HCT116 (cell line): Measurements from ENCODE around the gene SGMS1. TPM values are rescaled to one million over a fixed set of nuclear protein-coding genes. Genes with fewer than 3 reads are reported as not detected.

Source experiments
- ATAC-seq: fragments of 200-7000 bp; cut with Tn5 transposase; 2 replicates; pipeline ENCODE4 v1.9.1; 2020; ENCODE audit warnings: mild to moderate bottlenecking, moderate library complexity
- BruUV-seq: library from RNA; stranded (reverse); fragments of 400-500 nt; replicated peaks from 2 replicates; lab custom pipeline; 2021; lab: Mats Ljungman, UMichigan
- CTCF ChIA-PET: fragments of 300-600 bp; sonication (Branson Sonifier 250); formaldehyde crosslinking; loops from one replicate; lab custom pipeline; 2021; ENCODE audit warnings: antibody characterized with exemption; lab: Charles Lee
- POLR2A ChIA-PET: fragments of 300-600, 350-600 bp; sonication (Branson Sonifier 250); formaldehyde crosslinking; loops from one replicate; lab custom pipeline; 2021; ENCODE audit warnings: antibody characterized with exemption; lab: Charles Lee
- RAD21 ChIA-PET, 2 experiments: fragments of 300-600 bp; sonication (Branson Sonifier 250); formaldehyde crosslinking; loops; one replicate each; lab custom pipeline; 2023; ENCODE audit warnings: low total read pairs in 2 of 2; ENCODE audit not compliant: uncharacterized antibody in 2 of 2, unreplicated experiment in 2 of 2, low non-redundant PET in 1 of 2; lab: Charles Lee
- DNase-seq: peaks from one replicate; pipeline ENCODE4 v3.0.0-alpha.2; 2010; ENCODE audit warnings: low read depth, low spot score
- H2AFZ ChIP-seq: fragments of 200-600 bp; shearing (Covaris generic), sonication (generic); 2 replicates; pipeline ENCODE4 v1.6.1; 2017; ENCODE audit warnings: low read depth, mixed run types, mixed read lengths, antibody characterized with exemption, low read length; ENCODE audit not compliant: poor library complexity, severe bottlenecking
- H3K27ac ChIP-seq: 2 replicates; pipeline ENCODE4 v1.5.1; 2012; ENCODE audit warnings: low read depth, low read length
- H3K27me3 ChIP-seq: fragments of 200-600 bp; sonication (generic); 2 replicates; pipeline ENCODE4 v1.6.1; 2016; ENCODE audit warnings: mixed run types, low read length, mixed read lengths; ENCODE audit not compliant: insufficient read depth
- H3K36me3 ChIP-seq, 2 experiments: fragments of 200-500 bp in 1 of 2; fragments of 200-600 bp in 1 of 2; sonication (Bioruptor generic) in 1 of 2; sonication (generic) in 1 of 2; 2 replicates each; pipeline versions ENCODE4 v1.5.1 to v1.6.1; 2014 to 2016; ENCODE audit warnings: low read length in 2 of 2, inconsistent platforms in 1 of 2, mixed read lengths in 1 of 2, mixed run types in 1 of 2; ENCODE audit not compliant: insufficient read depth in 2 of 2, control insufficient read depth in 1 of 2
- H3K4me1 ChIP-seq, 2 experiments: fragments of 200-600 bp in 1 of 2; sonication (generic) in 1 of 2; 2 replicates each; pipeline versions ENCODE4 v1.5.1 to v1.6.1; 2012 to 2017; ENCODE audit warnings: low read length in 2 of 2, inconsistent platforms in 1 of 2, mild to moderate bottlenecking in 1 of 2, mixed read lengths in 1 of 2, mixed run types in 1 of 2, moderate library complexity in 1 of 2; ENCODE audit not compliant: insufficient read depth in 2 of 2, control insufficient read depth in 1 of 2
- H3K4me2 ChIP-seq: fragments of 200-600 bp; sonication (generic); 2 replicates; pipeline ENCODE4 v1.6.1; 2017; ENCODE audit warnings: mixed run types, low read length, mixed read lengths
- H3K4me3 ChIP-seq, 2 experiments: fragments of 200-600 bp in 1 of 2; sonication (generic) in 1 of 2; replicated peaks in 1 of 2; 2 replicates each; pipeline ENCODE4 v1.5.1; 2011 to 2016; ENCODE audit warnings: low read length in 2 of 2, control low read depth in 1 of 2, low read depth in 1 of 2, mild to moderate bottlenecking in 1 of 2, mixed read lengths in 1 of 2, mixed run types in 1 of 2
- H3K79me2 ChIP-seq: fragments of 200-600 bp; sonication (generic); 2 replicates; pipeline ENCODE4 v1.6.1; 2017; ENCODE audit warnings: mild to moderate bottlenecking, mixed run types, low read length, moderate library complexity, mixed read lengths; ENCODE audit not compliant: insufficient read depth
- H3K9ac ChIP-seq: fragments of 200-600 bp; sonication (generic); 2 replicates; pipeline ENCODE4 v1.6.1; 2016; ENCODE audit warnings: low read length, mixed read lengths
- H3K9me2 ChIP-seq: fragments of 200-600 bp; sonication (generic), shearing (Covaris generic); 2 replicates; pipeline ENCODE4 v1.6.1; 2017; ENCODE audit warnings: mixed run types, mild to moderate bottlenecking, moderate library complexity; ENCODE audit not compliant: insufficient read depth
- H3K9me3 ChIP-seq, 2 experiments: fragments of 200-500 bp in 1 of 2; fragments of 200-600 bp in 1 of 2; sonication (Bioruptor generic) in 1 of 2; sonication (generic) in 1 of 2; 2 replicates each; pipeline ENCODE4 v1.6.1; 2014 to 2017; ENCODE audit warnings: low read length in 2 of 2, mixed read lengths in 2 of 2, inconsistent platforms in 1 of 2, low read depth in 1 of 2, mild to moderate bottlenecking in 1 of 2, mixed run types in 1 of 2, moderate library complexity in 1 of 2; ENCODE audit not compliant: control insufficient read depth in 1 of 2, insufficient read depth in 1 of 2
- H4K20me1 ChIP-seq: fragments of 200-600 bp; sonication (generic), shearing (Covaris generic); 2 replicates; pipeline ENCODE4 v1.6.1; 2017; ENCODE audit warnings: mixed run types, mild to moderate bottlenecking, moderate library complexity; ENCODE audit not compliant: insufficient read depth
- CTCF ChIP-seq, 3 experiments: fragments of 200-600 bp in 1 of 3; sonication (generic) in 1 of 3; IDR thresholded peaks in 2 of 3; conservative IDR thresholded peaks in 1 of 3; 2 replicates each; pipeline ENCODE4 v1.5.1; 2012 to 2017; ENCODE audit warnings: low read depth in 2 of 3, low read length in 2 of 3, antibody characterized with exemption in 1 of 3, borderline replicate concordance in 1 of 3, control low read depth in 1 of 3, mild to moderate bottlenecking in 1 of 3, mixed read lengths in 1 of 3, mixed run types in 1 of 3, moderate library complexity in 1 of 3; ENCODE audit not compliant: insufficient read depth in 1 of 3
- MAX ChIP-seq: IDR thresholded peaks from 2 replicates; pipeline ENCODE4 v1.6.1; 2012
- RAD21 ChIP-seq: IDR thresholded peaks from 2 replicates; pipeline ENCODE4 v1.6.1; 2012; ENCODE audit warnings: low read depth, mild to moderate bottlenecking
- intact Hi-C: fragments of 100-400 bp; cut with micrococcal nuclease; formaldehyde crosslinking; loops from 2 replicates; pipeline ENCODE4 v1.10.0; 2022
- total RNA-seq: library from RNA; stranded (reverse); gene quantifications from one replicate; pipeline ENCODE4 v1.2.1, GENCODE V29; 2021; ENCODE audit not compliant: unreplicated experiment
- TF ChIP-seq, protein P1 (sequence below): IDR thresholded peaks from 2 replicates; pipeline ENCODE4 v1.6.1; 2011; ENCODE audit warnings: mild to moderate bottlenecking, low read length, moderate library complexity; ENCODE audit not compliant: insufficient replicate concordance; ENCODE audit errors: extremely low read depth

The SGMS1 gene
- total RNA-seq, 1 experiment from 2014 or later, result 29.1 TPM

- H3K9me2 ChIP-seq, result no peaks in the 10 kb centered on the region
- H3K9ac ChIP-seq, result no peak overlapping the region
- H3K36me3 ChIP-seq, result no peaks in the 10 kb centered on the region
- TF ChIP-seq RAD21 (peak; percentile 69), CTCF (IDR thresholded peaks at IDR 0.05 in 2 of 3, conservative IDR thresholded peaks at IDR 0.05 in 1 of 3; ENCODE audit: borderline replicate concordance in 1 of 3, insufficient read depth in 1 of 3, low read depth in 2 of 3, low read length in 2 of 3) (peak; percentile 54 to 75 (median 64); a peak in 5 of 6 replicates), MAX (no peak)
- TF ChIP-seq, protein P1, sequence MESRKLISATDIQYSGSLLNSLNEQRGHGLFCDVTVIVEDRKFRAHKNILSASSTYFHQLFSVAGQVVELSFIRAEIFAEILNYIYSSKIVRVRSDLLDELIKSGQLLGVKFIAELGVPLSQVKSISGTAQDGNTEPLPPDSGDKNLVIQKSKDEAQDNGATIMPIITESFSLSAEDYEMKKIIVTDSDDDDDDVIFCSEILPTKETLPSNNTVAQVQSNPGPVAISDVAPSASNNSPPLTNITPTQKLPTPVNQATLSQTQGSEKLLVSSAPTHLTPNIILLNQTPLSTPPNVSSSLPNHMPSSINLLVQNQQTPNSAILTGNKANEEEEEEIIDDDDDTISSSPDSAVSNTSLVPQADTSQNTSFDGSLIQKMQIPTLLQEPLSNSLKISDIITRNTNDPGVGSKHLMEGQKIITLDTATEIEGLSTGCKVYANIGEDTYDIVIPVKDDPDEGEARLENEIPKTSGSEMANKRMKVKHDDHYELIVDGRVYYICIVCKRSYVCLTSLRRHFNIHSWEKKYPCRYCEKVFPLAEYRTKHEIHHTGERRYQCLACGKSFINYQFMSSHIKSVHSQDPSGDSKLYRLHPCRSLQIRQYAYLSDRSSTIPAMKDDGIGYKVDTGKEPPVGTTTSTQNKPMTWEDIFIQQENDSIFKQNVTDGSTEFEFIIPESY, result no peak
- H4K20me1 ChIP-seq, result no peaks in the 10 kb centered on the region
- ATAC-seq (peak; percentile 78), DNase-seq (no peak)
- H3K27me3 ChIP-seq, result no peaks in the 10 kb centered on the region
- ChIA-PET POLR2A (no interaction called here), RAD21 (no interaction called here), CTCF (no interaction called here)
- H3K9me3 ChIP-seq, result no peaks in the 10 kb centered on the region
- no peak overlapping the region for H3K4me2 ChIP-seq
- intact Hi-C loops, result loop anchor here (2.0 kb wide), 1 partner anchor 63 kb away; no protein-coding TSS in a partner anchor
- no peak overlapping the region for H3K4me3 ChIP-seq
- peaks cover 0 to 6% of the 10 kb centered on the region in 2 experiments; a peak in 2 of 4 replicates for H3K4me1 ChIP-seq
- H3K27ac ChIP-seq, result no peak overlapping the region
- H2AFZ ChIP-seq, result no peak overlapping the region
- no TSS peak for BruUV-seq
- peaks cover 7% of the 10 kb centered on the region; the same call in 1 of the 2 replicates for H3K79me2 ChIP-seq
These were observed 61.9 kb downstream of the SGMS1 start for GRCh38 chr10:50561816-50562215.
